Measurements from ENCODE around the gene LZTS3. TPM values are rescaled to one million over a fixed set of nuclear protein-coding genes. Genes with fewer than 3 reads are reported as not detected.

The LZTS3 gene
- total RNA-seq, 1 experiment from 2014 or later, result 32.6 TPM

DNA sequence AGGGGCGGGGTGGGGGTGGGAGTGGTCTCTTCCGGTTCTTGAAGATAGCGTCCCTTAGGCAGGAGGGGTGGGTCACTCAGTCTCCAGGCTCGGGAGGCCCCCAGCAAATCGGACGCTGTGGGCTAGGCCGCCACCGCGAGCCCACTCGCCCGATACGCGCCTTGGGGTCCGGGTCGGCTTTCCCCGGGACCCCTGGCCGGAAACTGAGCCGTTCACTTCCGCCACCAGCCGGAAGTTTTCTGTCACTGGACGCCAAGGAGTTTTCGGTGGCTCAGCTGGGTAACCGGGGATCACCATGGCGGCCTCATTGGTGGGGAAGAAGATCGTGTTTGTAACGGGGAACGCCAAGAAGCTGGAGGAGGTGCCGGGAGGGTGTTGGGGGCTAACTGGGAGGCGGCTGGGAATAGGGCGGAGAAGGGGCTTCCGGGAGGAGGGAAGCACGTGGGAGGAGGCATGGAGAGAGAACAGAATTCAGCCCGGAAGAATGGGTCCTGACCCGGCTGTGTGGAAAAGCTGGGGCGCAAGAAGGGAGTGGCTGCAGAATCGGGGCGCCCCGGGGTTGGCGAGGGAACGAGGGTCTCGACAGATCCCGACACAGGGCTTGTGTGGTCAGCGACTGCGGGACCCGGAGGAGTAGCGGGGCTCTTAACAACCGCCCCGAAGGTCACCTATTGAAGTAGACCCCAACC is 36.1 kb upstream of the LZTS3 start, which contains the start of gene ITPA:
Gene ITPA, plus strand, starts transcription at position 242 of the 689 bp plus-strand sequence. Its CDS starts 54 bp downstream, at position 296.
- peaks cover 13% of the 10 kb centered on the region for H3K4me1 Mint-ChIP-seq
- DNase-seq (ENCODE audit: low spot score) (peak; percentile 60), ATAC-seq (peak; percentile 50)
- TF ChIP-seq, protein P1, sequence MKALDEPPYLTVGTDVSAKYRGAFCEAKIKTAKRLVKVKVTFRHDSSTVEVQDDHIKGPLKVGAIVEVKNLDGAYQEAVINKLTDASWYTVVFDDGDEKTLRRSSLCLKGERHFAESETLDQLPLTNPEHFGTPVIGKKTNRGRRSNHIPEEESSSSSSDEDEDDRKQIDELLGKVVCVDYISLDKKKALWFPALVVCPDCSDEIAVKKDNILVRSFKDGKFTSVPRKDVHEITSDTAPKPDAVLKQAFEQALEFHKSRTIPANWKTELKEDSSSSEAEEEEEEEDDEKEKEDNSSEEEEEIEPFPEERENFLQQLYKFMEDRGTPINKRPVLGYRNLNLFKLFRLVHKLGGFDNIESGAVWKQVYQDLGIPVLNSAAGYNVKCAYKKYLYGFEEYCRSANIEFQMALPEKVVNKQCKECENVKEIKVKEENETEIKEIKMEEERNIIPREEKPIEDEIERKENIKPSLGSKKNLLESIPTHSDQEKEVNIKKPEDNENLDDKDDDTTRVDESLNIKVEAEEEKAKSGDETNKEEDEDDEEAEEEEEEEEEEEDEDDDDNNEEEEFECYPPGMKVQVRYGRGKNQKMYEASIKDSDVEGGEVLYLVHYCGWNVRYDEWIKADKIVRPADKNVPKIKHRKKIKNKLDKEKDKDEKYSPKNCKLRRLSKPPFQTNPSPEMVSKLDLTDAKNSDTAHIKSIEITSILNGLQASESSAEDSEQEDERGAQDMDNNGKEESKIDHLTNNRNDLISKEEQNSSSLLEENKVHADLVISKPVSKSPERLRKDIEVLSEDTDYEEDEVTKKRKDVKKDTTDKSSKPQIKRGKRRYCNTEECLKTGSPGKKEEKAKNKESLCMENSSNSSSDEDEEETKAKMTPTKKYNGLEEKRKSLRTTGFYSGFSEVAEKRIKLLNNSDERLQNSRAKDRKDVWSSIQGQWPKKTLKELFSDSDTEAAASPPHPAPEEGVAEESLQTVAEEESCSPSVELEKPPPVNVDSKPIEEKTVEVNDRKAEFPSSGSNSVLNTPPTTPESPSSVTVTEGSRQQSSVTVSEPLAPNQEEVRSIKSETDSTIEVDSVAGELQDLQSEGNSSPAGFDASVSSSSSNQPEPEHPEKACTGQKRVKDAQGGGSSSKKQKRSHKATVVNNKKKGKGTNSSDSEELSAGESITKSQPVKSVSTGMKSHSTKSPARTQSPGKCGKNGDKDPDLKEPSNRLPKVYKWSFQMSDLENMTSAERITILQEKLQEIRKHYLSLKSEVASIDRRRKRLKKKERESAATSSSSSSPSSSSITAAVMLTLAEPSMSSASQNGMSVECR (CRISPR knock-in tag; IDR thresholded peaks at IDR 0.05; ENCODE audit: borderline replicate concordance), result 0 out of 2 replicates have a peak, but pooled peaks have one; percentile 24
- TF ChIP-seq ZNF138 (CRISPR knock-in tag; conservative IDR thresholded peaks at IDR 0.05) (0 out of 2 replicates have a peak, but pooled peaks have one; percentile 63), KAT7 (CRISPR knock-in tag; IDR thresholded peaks at IDR 0.05; ENCODE audit: borderline replicate concordance) (no peak), ZNF232 (CRISPR knock-in tag; IDR thresholded peaks at IDR 0.05) (peak; percentile 88), FOXK1 (CRISPR knock-in tag; IDR thresholded peaks at IDR 0.05) (peak; percentile 74), TP53 (CRISPR knock-in tag; IDR thresholded peaks at IDR 0.05) (0 out of 2 replicates have a peak, but pooled peaks have one; percentile 29), RORB (CRISPR knock-in tag; IDR thresholded peaks at IDR 0.05) (no peak), CBFB (CRISPR knock-in tag; IDR thresholded peaks at IDR 0.05; ENCODE audit: low read depth) (0 out of 2 replicates have a peak, but pooled peaks have one; percentile 37), CREB1 (CRISPR knock-in tag; IDR thresholded peaks at IDR 0.05) (no peak), ETV6 (CRISPR knock-in tag; IDR thresholded peaks at IDR 0.05) (0 out of 2 replicates have a peak, but pooled peaks have one; percentile 69), RELA (CRISPR knock-in tag; IDR thresholded peaks at IDR 0.05; ENCODE audit: borderline replicate concordance) (no peak), TEAD4 (CRISPR knock-in tag; IDR thresholded peaks at IDR 0.05) (no peak), CREM (CRISPR knock-in tag; IDR thresholded peaks at IDR 0.05) (no peak), SMAD3 (CRISPR knock-in tag; IDR thresholded peaks at IDR 0.05; ENCODE audit: borderline replicate concordance) (peak; percentile 62; the same call in 1 of the 2 replicates), TEAD1 (CRISPR knock-in tag; IDR thresholded peaks at IDR 0.05) (peak; percentile 47; the same call in 1 of the 2 replicates), NR2C2 (CRISPR knock-in tag; IDR thresholded peaks at IDR 0.05) (0 out of 2 replicates have a peak, but pooled peaks have one; percentile 16)
- TF ChIP-seq, protein P2, sequence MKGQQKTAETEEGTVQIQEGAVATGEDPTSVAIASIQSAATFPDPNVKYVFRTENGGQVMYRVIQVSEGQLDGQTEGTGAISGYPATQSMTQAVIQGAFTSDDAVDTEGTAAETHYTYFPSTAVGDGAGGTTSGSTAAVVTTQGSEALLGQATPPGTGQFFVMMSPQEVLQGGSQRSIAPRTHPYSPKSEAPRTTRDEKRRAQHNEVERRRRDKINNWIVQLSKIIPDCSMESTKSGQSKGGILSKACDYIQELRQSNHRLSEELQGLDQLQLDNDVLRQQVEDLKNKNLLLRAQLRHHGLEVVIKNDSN (CRISPR knock-in tag; IDR thresholded peaks at IDR 0.05), result peak; percentile 50
- TF ChIP-seq, protein P3, sequence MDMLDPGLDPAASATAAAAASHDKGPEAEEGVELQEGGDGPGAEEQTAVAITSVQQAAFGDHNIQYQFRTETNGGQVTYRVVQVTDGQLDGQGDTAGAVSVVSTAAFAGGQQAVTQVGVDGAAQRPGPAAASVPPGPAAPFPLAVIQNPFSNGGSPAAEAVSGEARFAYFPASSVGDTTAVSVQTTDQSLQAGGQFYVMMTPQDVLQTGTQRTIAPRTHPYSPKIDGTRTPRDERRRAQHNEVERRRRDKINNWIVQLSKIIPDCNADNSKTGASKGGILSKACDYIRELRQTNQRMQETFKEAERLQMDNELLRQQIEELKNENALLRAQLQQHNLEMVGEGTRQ (CRISPR knock-in tag; IDR thresholded peaks at IDR 0.05), result peak; percentile 58
- TF ChIP-seq, protein P4, sequence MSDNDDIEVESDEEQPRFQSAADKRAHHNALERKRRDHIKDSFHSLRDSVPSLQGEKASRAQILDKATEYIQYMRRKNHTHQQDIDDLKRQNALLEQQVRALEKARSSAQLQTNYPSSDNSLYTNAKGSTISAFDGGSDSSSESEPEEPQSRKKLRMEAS (CRISPR knock-in tag; IDR thresholded peaks at IDR 0.05), result peak; percentile 81
- TF ChIP-seq, protein P5, sequence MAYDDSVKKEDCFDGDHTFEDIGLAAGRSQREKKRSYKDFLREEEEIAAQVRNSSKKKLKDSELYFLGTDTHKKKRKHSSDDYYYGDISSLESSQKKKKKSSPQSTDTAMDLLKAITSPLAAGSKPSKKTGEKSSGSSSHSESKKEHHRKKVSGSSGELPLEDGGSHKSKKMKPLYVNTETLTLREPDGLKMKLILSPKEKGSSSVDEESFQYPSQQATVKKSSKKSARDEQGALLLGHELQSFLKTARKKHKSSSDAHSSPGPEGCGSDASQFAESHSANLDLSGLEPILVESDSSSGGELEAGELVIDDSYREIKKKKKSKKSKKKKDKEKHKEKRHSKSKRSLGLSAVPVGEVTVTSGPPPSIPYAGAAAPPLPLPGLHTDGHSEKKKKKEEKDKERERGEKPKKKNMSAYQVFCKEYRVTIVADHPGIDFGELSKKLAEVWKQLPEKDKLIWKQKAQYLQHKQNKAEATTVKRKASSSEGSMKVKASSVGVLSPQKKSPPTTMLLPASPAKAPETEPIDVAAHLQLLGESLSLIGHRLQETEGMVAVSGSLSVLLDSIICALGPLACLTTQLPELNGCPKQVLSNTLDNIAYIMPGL (CRISPR knock-in tag; IDR thresholded peaks at IDR 0.05), result 0 out of 2 replicates have a peak, but pooled peaks have one; percentile 33
- TF ChIP-seq, protein P6, sequence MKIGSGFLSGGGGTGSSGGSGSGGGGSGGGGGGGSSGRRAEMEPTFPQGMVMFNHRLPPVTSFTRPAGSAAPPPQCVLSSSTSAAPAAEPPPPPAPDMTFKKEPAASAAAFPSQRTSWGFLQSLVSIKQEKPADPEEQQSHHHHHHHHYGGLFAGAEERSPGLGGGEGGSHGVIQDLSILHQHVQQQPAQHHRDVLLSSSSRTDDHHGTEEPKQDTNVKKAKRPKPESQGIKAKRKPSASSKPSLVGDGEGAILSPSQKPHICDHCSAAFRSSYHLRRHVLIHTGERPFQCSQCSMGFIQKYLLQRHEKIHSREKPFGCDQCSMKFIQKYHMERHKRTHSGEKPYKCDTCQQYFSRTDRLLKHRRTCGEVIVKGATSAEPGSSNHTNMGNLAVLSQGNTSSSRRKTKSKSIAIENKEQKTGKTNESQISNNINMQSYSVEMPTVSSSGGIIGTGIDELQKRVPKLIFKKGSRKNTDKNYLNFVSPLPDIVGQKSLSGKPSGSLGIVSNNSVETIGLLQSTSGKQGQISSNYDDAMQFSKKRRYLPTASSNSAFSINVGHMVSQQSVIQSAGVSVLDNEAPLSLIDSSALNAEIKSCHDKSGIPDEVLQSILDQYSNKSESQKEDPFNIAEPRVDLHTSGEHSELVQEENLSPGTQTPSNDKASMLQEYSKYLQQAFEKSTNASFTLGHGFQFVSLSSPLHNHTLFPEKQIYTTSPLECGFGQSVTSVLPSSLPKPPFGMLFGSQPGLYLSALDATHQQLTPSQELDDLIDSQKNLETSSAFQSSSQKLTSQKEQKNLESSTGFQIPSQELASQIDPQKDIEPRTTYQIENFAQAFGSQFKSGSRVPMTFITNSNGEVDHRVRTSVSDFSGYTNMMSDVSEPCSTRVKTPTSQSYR (CRISPR knock-in tag; IDR thresholded peaks at IDR 0.05), result 0 out of 2 replicates have a peak, but pooled peaks have one; percentile 24
- TF ChIP-seq, protein P7, sequence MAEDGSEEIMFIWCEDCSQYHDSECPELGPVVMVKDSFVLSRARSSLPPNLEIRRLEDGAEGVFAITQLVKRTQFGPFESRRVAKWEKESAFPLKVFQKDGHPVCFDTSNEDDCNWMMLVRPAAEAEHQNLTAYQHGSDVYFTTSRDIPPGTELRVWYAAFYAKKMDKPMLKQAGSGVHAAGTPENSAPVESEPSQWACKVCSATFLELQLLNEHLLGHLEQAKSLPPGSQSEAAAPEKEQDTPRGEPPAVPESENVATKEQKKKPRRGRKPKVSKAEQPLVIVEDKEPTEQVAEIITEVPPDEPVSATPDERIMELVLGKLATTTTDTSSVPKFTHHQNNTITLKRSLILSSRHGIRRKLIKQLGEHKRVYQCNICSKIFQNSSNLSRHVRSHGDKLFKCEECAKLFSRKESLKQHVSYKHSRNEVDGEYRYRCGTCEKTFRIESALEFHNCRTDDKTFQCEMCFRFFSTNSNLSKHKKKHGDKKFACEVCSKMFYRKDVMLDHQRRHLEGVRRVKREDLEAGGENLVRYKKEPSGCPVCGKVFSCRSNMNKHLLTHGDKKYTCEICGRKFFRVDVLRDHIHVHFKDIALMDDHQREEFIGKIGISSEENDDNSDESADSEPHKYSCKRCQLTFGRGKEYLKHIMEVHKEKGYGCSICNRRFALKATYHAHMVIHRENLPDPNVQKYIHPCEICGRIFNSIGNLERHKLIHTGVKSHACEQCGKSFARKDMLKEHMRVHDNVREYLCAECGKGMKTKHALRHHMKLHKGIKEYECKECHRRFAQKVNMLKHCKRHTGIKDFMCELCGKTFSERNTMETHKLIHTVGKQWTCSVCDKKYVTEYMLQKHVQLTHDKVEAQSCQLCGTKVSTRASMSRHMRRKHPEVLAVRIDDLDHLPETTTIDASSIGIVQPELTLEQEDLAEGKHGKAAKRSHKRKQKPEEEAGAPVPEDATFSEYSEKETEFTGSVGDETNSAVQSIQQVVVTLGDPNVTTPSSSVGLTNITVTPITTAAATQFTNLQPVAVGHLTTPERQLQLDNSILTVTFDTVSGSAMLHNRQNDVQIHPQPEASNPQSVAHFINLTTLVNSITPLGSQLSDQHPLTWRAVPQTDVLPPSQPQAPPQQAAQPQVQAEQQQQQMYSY (CRISPR knock-in tag; IDR thresholded peaks at IDR 0.05), result 0 out of 2 replicates have a peak, but pooled peaks have one; percentile 23
- peaks cover 16% of the 10 kb centered on the region for H3K36me3 Mint-ChIP-seq
- H3K4me3 Mint-ChIP-seq, result peak within 1 kb of the TSS; percentile 88
- peak within 1 kb of the TSS; percentile 94 for H3K27ac Mint-ChIP-seq
- ChIA-PET POLR2A (interaction anchor here (0.6 to 1.6 kb wide), 2 partner anchors 29 to 1518 kb away, joined by 3 to 5 read pairs; partner anchors contain the start of gene SLC4A11), CTCF (interaction anchor here (1.1 to 3.1 kb wide), 4 partner anchors 9 to 156 kb away, joined by 3 to 16 read pairs (median 5); no protein-coding TSS in a partner anchor)
- H3K9me3 Mint-ChIP-seq, result no peaks in the 10 kb centered on the region
- no peaks in the 10 kb centered on the region for H3K27me3 Mint-ChIP-seq (ENCODE audit: low read depth)

Measured in WTC11 (cell line).